MM.1S (cell line): Measurements from ENCODE around the gene FAM13B.

Experiments used
- DNase-seq: peaks from one replicate; pipeline ENCODE4 v3.0.0-alpha.2; 2015
- H2AFZ ChIP-seq: fragments of 300-600 bp; sonication (generic); 2 replicates; pipeline ENCODE4 v1.6.0; 2016; ENCODE audit warnings: antibody characterized with exemption, low read length
- H3F3A ChIP-seq: fragments of 300-600 bp; sonication (generic); 2 replicates; pipeline ENCODE4 v1.6.1; 2016; ENCODE audit warnings: mild to moderate bottlenecking, antibody characterized with exemption, low read length, moderate library complexity, mixed read lengths; ENCODE audit not compliant: insufficient read depth
- H3K27ac ChIP-seq: fragments of 300-600 bp; sonication (generic); 2 replicates; pipeline ENCODE4 v1.5.1; 2016; ENCODE audit warnings: mild to moderate bottlenecking, low read length
- H3K27me3 ChIP-seq: fragments of 300-600 bp; sonication (generic); replicated peaks from 2 replicates; pipeline ENCODE4 v1.6.0; 2016; ENCODE audit warnings: low read length; ENCODE audit not compliant: insufficient read depth
- H3K36me3 ChIP-seq: fragments of 300-600 bp; sonication (generic); replicated peaks from 2 replicates; pipeline ENCODE4 v1.6.1; 2016; ENCODE audit warnings: mild to moderate bottlenecking, low read length, mixed read lengths; ENCODE audit not compliant: insufficient read depth
- H3K4me1 ChIP-seq: fragments of 300-600 bp; sonication (generic); 2 replicates; pipeline ENCODE4 v1.6.1; 2016; ENCODE audit warnings: low read length, mixed read lengths
- H3K4me2 ChIP-seq: fragments of 300-600 bp; sonication (generic); 2 replicates; pipeline ENCODE4 v1.6.0; 2016; ENCODE audit warnings: low read depth, low read length
- H3K4me3 ChIP-seq: fragments of 300-600 bp; sonication (generic); 2 replicates; pipeline ENCODE4 v1.5.1; 2016; ENCODE audit warnings: low read length, mixed read lengths
- H3K79me2 ChIP-seq: fragments of 300-600 bp; sonication (generic); 2 replicates; pipeline ENCODE4 v1.6.1; 2016; ENCODE audit warnings: mixed run types, low read length, mixed read lengths
- H3K9ac ChIP-seq: fragments of 300-600 bp; sonication (generic); 2 replicates; pipeline ENCODE4 v1.6.1; 2016; ENCODE audit warnings: low read length, mixed read lengths
- H3K9me2 ChIP-seq: fragments of 300-600 bp; sonication (generic); replicated peaks from 2 replicates; pipeline ENCODE4 v1.6.1; 2016; ENCODE audit warnings: mild to moderate bottlenecking, low read length, mixed read lengths; ENCODE audit not compliant: insufficient read depth
- H3K9me3 ChIP-seq: fragments of 300-600 bp; sonication (generic); replicated peaks from 2 replicates; pipeline ENCODE4 v1.6.1; 2016; ENCODE audit warnings: mild to moderate bottlenecking, low read length, mixed read lengths; ENCODE audit not compliant: insufficient read depth
- H4K20me1 ChIP-seq: fragments of 300-600 bp; sonication (generic); 2 replicates; pipeline ENCODE4 v1.6.1; 2016; ENCODE audit warnings: mild to moderate bottlenecking, low read length, moderate library complexity, mixed read lengths; ENCODE audit not compliant: insufficient read depth
- CTCF ChIP-seq: fragments of 300-600 bp; sonication (generic); IDR thresholded peaks from 2 replicates; pipeline ENCODE4 v1.5.1; 2016; ENCODE audit warnings: antibody characterized with exemption, low read length, mixed read lengths
- EZH2 ChIP-seq: fragments of 300-600 bp; sonication (generic); optimal IDR thresholded peaks from 2 replicates; pipeline ENCODE3; 2017; ENCODE audit warnings: low read depth, mild to moderate bottlenecking, antibody characterized with exemption, low read length, mixed read lengths
- EZH2phosphoT487 ChIP-seq: fragments of 300-600 bp; sonication (generic); IDR thresholded peaks from 2 replicates; pipeline ENCODE4 v1.6.1; 2018; ENCODE audit warnings: antibody characterized with exemption, low read length

FAM13B gene

GRCh38 chr5:138038826-138039225 lies 5.9 kb upstream of the FAM13B start:
- DNase-seq = no peak
- 0 out of 2 replicates have a peak, but pooled peaks cover 2% of the 10 kb centered on the region for H3F3A ChIP-seq
- H3K79me2 ChIP-seq = no peaks in the 10 kb centered on the region
- H3K9me3 ChIP-seq = no peaks in the 10 kb centered on the region
- no peaks in the 10 kb centered on the region for H4K20me1 ChIP-seq
- no peak overlapping the region for H3K9ac ChIP-seq
- no peaks in the 10 kb centered on the region for H3K9me2 ChIP-seq
- no peak overlapping the region for H3K4me3 ChIP-seq
- H3K4me1 ChIP-seq = 0 out of 2 replicates have a peak, but pooled peaks cover 11% of the 10 kb centered on the region
- no peak overlapping the region for H2AFZ ChIP-seq
- H3K27ac ChIP-seq = no peak overlapping the region
- TF ChIP-seq EZH2phosphoT487 (no peak), CTCF (no peak), EZH2 (no peak)
- H3K4me2 ChIP-seq = no peak overlapping the region
- no peaks in the 10 kb centered on the region for H3K36me3 ChIP-seq
- no peaks in the 10 kb centered on the region for H3K27me3 ChIP-seq

GRCh38 chr5:138037907-138038633 lies 5.2 kb upstream of the FAM13B start:
- H2AFZ ChIP-seq = no peak overlapping the region
- TF ChIP-seq EZH2 (no peak), CTCF (no peak), EZH2phosphoT487 (no peak)
- H3K9me2 ChIP-seq = no peaks in the 10 kb centered on the region
- H3K9ac ChIP-seq = no peak overlapping the region
- no peaks in the 10 kb centered on the region for H3K36me3 ChIP-seq
- H3K9me3 ChIP-seq = no peaks in the 10 kb centered on the region
- H3K27ac ChIP-seq = no peak overlapping the region
- H3K4me2 ChIP-seq = no peak overlapping the region
- H3F3A ChIP-seq = 0 out of 2 replicates have a peak, but pooled peaks cover 6% of the 10 kb centered on the region
- H4K20me1 ChIP-seq = no peaks in the 10 kb centered on the region
- no peak for DNase-seq
- H3K4me3 ChIP-seq = no peak overlapping the region
- H3K4me1 ChIP-seq = 0 out of 2 replicates have a peak, but pooled peaks cover 11% of the 10 kb centered on the region
- H3K79me2 ChIP-seq = no peaks in the 10 kb centered on the region
- H3K27me3 ChIP-seq = no peaks in the 10 kb centered on the region

GRCh38 chr5:138037271-138037670 lies 4.4 kb upstream of the FAM13B start:
- H3K4me3 ChIP-seq = no peak overlapping the region

More at GRCh38 chr5:138037271-138037670, 4.4 kb upstream of the FAM13B start:
- H4K20me1 ChIP-seq = no peaks in the 10 kb centered on the region
- no peaks in the 10 kb centered on the region for H3K9me3 ChIP-seq
- no peaks in the 10 kb centered on the region for H3K79me2 ChIP-seq
- no peak overlapping the region for H2AFZ ChIP-seq
- DNase-seq = no peak
- H3K9ac ChIP-seq = no peak overlapping the region
- H3K27ac ChIP-seq = no peak overlapping the region
- H3K4me2 ChIP-seq = no peak overlapping the region
- H3K27me3 ChIP-seq = no peaks in the 10 kb centered on the region
- no peak for TF ChIP-seq EZH2phosphoT487
- TF ChIP-seq CTCF = no peak
- TF ChIP-seq EZH2 = no peak
- no peaks in the 10 kb centered on the region for H3K9me2 ChIP-seq
- no peaks in the 10 kb centered on the region for H3K36me3 ChIP-seq
- 0 out of 2 replicates have a peak, but pooled peaks cover 11% of the 10 kb centered on the region for H3K4me1 ChIP-seq
- H3F3A ChIP-seq = peaks cover 12% of the 10 kb centered on the region
